H9 (cell line): ENCODE results near the gene ZNF687. TPM values are rescaled to one million over a fixed set of nuclear protein-coding genes. Genes with fewer than 3 reads are reported as not detected.

ENCODE experiments used
- DNase-seq: peaks from one replicate; pipeline ENCODE4 v3.0.0-alpha.2; 2017
- H2AFZ ChIP-seq: one replicate; pipeline ENCODE4 v1.6.1; 2013; ENCODE audit warnings: mild to moderate bottlenecking, low read length, control low read depth, moderate library complexity
- H2AK5ac ChIP-seq: 2 replicates; pipeline ENCODE4 v1.6.1; 2013; ENCODE audit warnings: low read length, control low read depth, mixed read lengths; ENCODE audit not compliant: insufficient read length
- H2BK120ac ChIP-seq: one replicate; pipeline ENCODE4 v1.6.1; 2013; ENCODE audit warnings: low read depth, mild to moderate bottlenecking, low read length, control low read depth, inconsistent platforms; ENCODE audit not compliant: poor library complexity, severe bottlenecking
- H2BK12ac ChIP-seq: 2 replicates; pipeline ENCODE4 v1.6.1; 2013; ENCODE audit warnings: low read length, control low read depth, mixed read lengths, low read depth; ENCODE audit not compliant: insufficient read length
- H2BK15ac ChIP-seq: 2 replicates; pipeline ENCODE4 v1.6.1; 2013; ENCODE audit warnings: low read depth, low read length, control low read depth
- H2BK20ac ChIP-seq: one replicate; pipeline ENCODE4 v1.6.1; 2013; ENCODE audit warnings: low read depth, mild to moderate bottlenecking, low read length, control low read depth, inconsistent platforms; ENCODE audit not compliant: poor library complexity, severe bottlenecking
- H2BK5ac ChIP-seq: 2 replicates; pipeline ENCODE4 v1.6.1; 2013; ENCODE audit warnings: low read length, control low read depth, mixed read lengths; ENCODE audit not compliant: insufficient read length
- H3K14ac ChIP-seq: 2 replicates; pipeline ENCODE4 v1.6.1; 2013; ENCODE audit warnings: low read length, control low read depth; ENCODE audit not compliant: insufficient read depth
- H3K18ac ChIP-seq: 2 replicates; pipeline ENCODE4 v1.6.1; 2013; ENCODE audit warnings: low read depth, mild to moderate bottlenecking, mixed read lengths, low read length, control low read depth; ENCODE audit not compliant: insufficient read length
- H3K23ac ChIP-seq: 2 replicates; pipeline ENCODE4 v1.6.1; 2013; ENCODE audit warnings: low read length, control low read depth, mixed read lengths, low read depth; ENCODE audit not compliant: insufficient read length
- H3K23me2 ChIP-seq: 2 replicates; pipeline ENCODE4 v1.6.1; 2013; ENCODE audit warnings: low read depth, mild to moderate bottlenecking, mixed read lengths, low read length, control low read depth; ENCODE audit not compliant: insufficient read length, poor library complexity, severe bottlenecking
- H3K27ac ChIP-seq: 2 replicates; pipeline ENCODE4 v1.5.1; 2013; ENCODE audit warnings: low read length, control low read depth, mixed read lengths, low read depth; ENCODE audit not compliant: insufficient read length
- H3K27me3 ChIP-seq: 2 replicates; pipeline ENCODE4 v1.6.1; 2013; ENCODE audit warnings: low read length, control low read depth, inconsistent platforms; ENCODE audit not compliant: insufficient read depth
- H3K4ac ChIP-seq: 2 replicates; pipeline ENCODE4 v1.6.1; 2013; ENCODE audit warnings: low read depth, mild to moderate bottlenecking, control low read depth, inconsistent platforms, low read length, moderate library complexity
- H3K4me1 ChIP-seq: 2 replicates; pipeline ENCODE4 v1.6.1; 2013; ENCODE audit warnings: low read length, control low read depth, inconsistent platforms; ENCODE audit not compliant: insufficient read depth
- H3K4me2 ChIP-seq: 2 replicates; pipeline ENCODE4 v1.6.1; 2013; ENCODE audit warnings: low read length, control low read depth, mixed read lengths; ENCODE audit not compliant: insufficient read length, insufficient read depth
- H3K56ac ChIP-seq: 2 replicates; pipeline ENCODE4 v1.6.1; 2013; ENCODE audit warnings: low read depth, mild to moderate bottlenecking, mixed read lengths, low read length, control low read depth; ENCODE audit not compliant: insufficient read length
- H3K79me1 ChIP-seq: 2 replicates; pipeline ENCODE4 v1.6.1; 2013; ENCODE audit warnings: low read depth, mild to moderate bottlenecking, moderate library complexity, low read length, control low read depth, inconsistent platforms; ENCODE audit not compliant: insufficient read depth, poor library complexity, severe bottlenecking
- H3K79me2 ChIP-seq: 2 replicates; pipeline ENCODE4 v1.6.1; 2013; ENCODE audit warnings: low read length, control low read depth, inconsistent platforms; ENCODE audit not compliant: insufficient read depth
- H3K9ac ChIP-seq: 2 replicates; pipeline ENCODE4 v1.6.1; 2013; ENCODE audit warnings: low read length, control low read depth, mixed read lengths; ENCODE audit not compliant: insufficient read length; ENCODE audit errors: extremely low read depth
- H3K9me3 ChIP-seq: one replicate; pipeline ENCODE4 v1.6.1; 2013; ENCODE audit warnings: low read depth, low read length, inconsistent platforms; ENCODE audit not compliant: control insufficient read depth
- H3T11ph ChIP-seq: one replicate; pipeline ENCODE4 v1.6.1; 2013; ENCODE audit warnings: mild to moderate bottlenecking, low read length, control low read depth, inconsistent platforms
- H4K20me1 ChIP-seq: one replicate; pipeline ENCODE4 v1.6.1; 2013; ENCODE audit not compliant: control insufficient read depth, insufficient read length, insufficient read depth
- H4K5ac ChIP-seq: 2 replicates; pipeline ENCODE4 v1.6.1; 2013; ENCODE audit warnings: low read depth, mild to moderate bottlenecking, mixed read lengths, low read length, control low read depth; ENCODE audit not compliant: insufficient read length
- H4K8ac ChIP-seq: replicated peaks from 2 replicates; pipeline ENCODE4 v1.6.1; 2013; ENCODE audit warnings: low read length, control low read depth, mixed read lengths, low read depth; ENCODE audit not compliant: insufficient read length
- H4K91ac ChIP-seq: 2 replicates; pipeline ENCODE4 v1.6.1; 2013; ENCODE audit warnings: low read depth, mild to moderate bottlenecking, moderate library complexity, mixed read lengths, low read length, control low read depth; ENCODE audit not compliant: insufficient read length
- H3K27ac Mint-ChIP-seq, 3 experiments: 2 replicates in 2 of 3; 3 replicates in 1 of 3; pipeline ENCODE4 v1.8.0; 2020 to 2021; ENCODE audit warnings: mixed read lengths in 3 of 3, mild to moderate bottlenecking in 1 of 3, moderate library complexity in 1 of 3
- H3K27me3 Mint-ChIP-seq: 2 replicates; pipeline ENCODE4 v1.8.0; 2021; ENCODE audit warnings: low read depth, mild to moderate bottlenecking, moderate library complexity, mixed read lengths
- H3K36me3 Mint-ChIP-seq, 3 experiments: 2 replicates in 2 of 3; 3 replicates in 1 of 3; pipeline ENCODE4 v1.8.0; 2020 to 2021; ENCODE audit warnings: low read depth in 3 of 3, mixed read lengths in 3 of 3; ENCODE audit not compliant: insufficient read depth in 1 of 3
- H3K4me1 Mint-ChIP-seq, 2 experiments: 2 replicates each; pipeline ENCODE4 v1.8.0; 2020; ENCODE audit warnings: mixed read lengths in 2 of 2
- H3K4me3 Mint-ChIP-seq, 2 experiments: 2 replicates in 1 of 2; 3 replicates in 1 of 2; pipeline ENCODE4 v1.8.0; 2020 to 2021; ENCODE audit warnings: mild to moderate bottlenecking in 2 of 2, mixed read lengths in 2 of 2, moderate library complexity in 1 of 2
- H3K9me3 Mint-ChIP-seq, 2 experiments: 2 replicates in 1 of 2; 3 replicates in 1 of 2; pipeline ENCODE4 v1.8.0; 2020; ENCODE audit warnings: mild to moderate bottlenecking in 2 of 2, mixed read lengths in 2 of 2, moderate library complexity in 1 of 2
- CTCF ChIP-seq: fragments of 200-600 bp; sonication (generic); conservative IDR thresholded peaks from 3 replicates; pipeline ENCODE4 v1.8.0; 2021; ENCODE audit warnings: antibody characterized with exemption, mild to moderate bottlenecking
- WGBS: extraction: QIAGEN DNeasy Blood & Tissue Kit; methylation state at CpG from one replicate; pipeline ENCODE4 v1.1.7; 2013; ENCODE audit warnings: missing lambda C conversion rate, low lambda C conversion rate, mixed read lengths; ENCODE audit not compliant: insufficient read length; ENCODE audit errors: extremely low coverage; 5-methylcytosine and 5-hydroxymethylcytosine counted together
- total RNA-seq: library from RNA; stranded (reverse); gene quantifications from 2 replicates; pipeline ENCODE4 v1.2.1, GENCODE V29; 2021

ZNF687 gene
- total RNA-seq, 1 experiment from 2014 or later: 58.2 TPM

DNA sequence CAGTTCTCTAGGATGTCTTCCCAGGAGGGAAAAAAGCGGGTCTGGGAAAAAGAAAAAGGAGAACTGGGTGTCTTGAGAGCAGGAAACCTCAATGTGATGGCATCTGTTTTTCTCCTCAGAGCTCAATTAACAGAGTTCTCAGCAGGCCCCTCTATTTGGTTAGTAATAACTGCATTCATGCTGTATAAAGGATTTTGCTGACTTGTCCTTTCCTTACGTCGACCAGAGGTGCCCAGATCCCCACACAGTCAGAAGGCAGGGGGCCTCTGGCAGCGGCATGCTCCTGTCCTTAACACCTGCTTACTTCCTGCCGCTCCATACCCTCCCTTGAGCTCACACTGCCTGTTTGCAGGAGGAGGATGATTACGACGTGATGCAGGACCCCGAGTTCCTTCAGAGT is 15.3 kb upstream of the ZNF687 start:
- Histone ChIP-seq H3K4ac (no peak overlapping the region), H3K18ac (no peak overlapping the region), H2AFZ (no peak overlapping the region), H4K5ac (no peak overlapping the region), H2BK5ac (no peak overlapping the region), H3K79me2 (no peaks in the 10 kb centered on the region), H3T11ph (no peak overlapping the region), H3K23ac (no peak overlapping the region), H3K27me3 (no peaks in the 10 kb centered on the region), H3K9ac (no peak overlapping the region), H3K4me1 (no peaks in the 10 kb centered on the region), H2BK120ac (no peak overlapping the region), H2BK12ac (no peak overlapping the region), H3K56ac (no peak overlapping the region), H2BK15ac (no peak overlapping the region), H4K91ac (no peak overlapping the region), H3K23me2 (no peaks in the 10 kb centered on the region), H3K4me2 (no peak overlapping the region), H4K8ac (no peak overlapping the region), H2AK5ac (no peak overlapping the region), H3K79me1 (no peaks in the 10 kb centered on the region), H3K27ac (no peak overlapping the region), H2BK20ac (no peak overlapping the region), H4K20me1 (no peaks in the 10 kb centered on the region), H3K9me3 (no peaks in the 10 kb centered on the region), H3K14ac (no peak overlapping the region)
- DNase-seq: no peak
- H3K9me3 Mint-ChIP-seq: no peaks in the 10 kb centered on the region
- no peak for TF ChIP-seq CTCF
- no CpG with 5 or more reads among the region's 8 CpGs for WGBS
- H3K36me3 Mint-ChIP-seq: peaks cover 44 to 66% (median 64%) of the 10 kb centered on the region in 3 experiments
- no peaks in the 10 kb centered on the region for H3K27me3 Mint-ChIP-seq
- H3K4me1 Mint-ChIP-seq: peaks cover 0 to 5% of the 10 kb centered on the region in 2 experiments; a peak in 2 of 4 replicates
- H3K27ac Mint-ChIP-seq: no peak overlapping the region
- H3K4me3 Mint-ChIP-seq: no peak overlapping the region
